ENCODE measurements around the gene NR3C1.

DNA sequence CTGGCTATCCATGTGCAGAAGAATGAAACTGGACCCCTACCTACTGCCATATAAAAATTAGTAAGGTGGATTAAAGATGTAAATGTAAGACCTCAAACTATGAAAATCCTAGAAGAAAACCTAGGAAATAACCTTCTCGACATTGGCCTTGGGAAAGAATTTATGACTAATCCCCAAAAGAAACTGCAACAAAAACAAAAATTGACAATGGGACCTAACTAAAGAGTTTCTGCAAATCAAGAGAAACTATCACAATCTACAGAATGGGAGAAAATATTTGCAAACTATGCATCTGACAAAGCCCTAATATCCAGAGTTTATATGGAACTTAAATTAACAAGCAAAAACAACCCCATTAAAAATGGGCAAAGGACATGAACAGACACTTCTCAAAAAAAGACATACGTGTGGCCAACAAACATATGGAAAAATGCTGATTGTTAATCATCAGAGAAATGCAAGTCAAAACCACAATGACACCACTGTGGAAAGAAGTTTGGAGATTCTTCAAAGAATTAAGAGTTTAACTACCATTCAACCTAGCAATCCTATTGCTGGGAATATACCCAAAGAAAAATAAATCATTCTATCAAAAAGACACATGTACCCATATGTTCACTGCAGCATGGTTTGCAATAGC lies 98.5 kb downstream of the NR3C1 start:
- TF ChIP-seq, protein P1, sequence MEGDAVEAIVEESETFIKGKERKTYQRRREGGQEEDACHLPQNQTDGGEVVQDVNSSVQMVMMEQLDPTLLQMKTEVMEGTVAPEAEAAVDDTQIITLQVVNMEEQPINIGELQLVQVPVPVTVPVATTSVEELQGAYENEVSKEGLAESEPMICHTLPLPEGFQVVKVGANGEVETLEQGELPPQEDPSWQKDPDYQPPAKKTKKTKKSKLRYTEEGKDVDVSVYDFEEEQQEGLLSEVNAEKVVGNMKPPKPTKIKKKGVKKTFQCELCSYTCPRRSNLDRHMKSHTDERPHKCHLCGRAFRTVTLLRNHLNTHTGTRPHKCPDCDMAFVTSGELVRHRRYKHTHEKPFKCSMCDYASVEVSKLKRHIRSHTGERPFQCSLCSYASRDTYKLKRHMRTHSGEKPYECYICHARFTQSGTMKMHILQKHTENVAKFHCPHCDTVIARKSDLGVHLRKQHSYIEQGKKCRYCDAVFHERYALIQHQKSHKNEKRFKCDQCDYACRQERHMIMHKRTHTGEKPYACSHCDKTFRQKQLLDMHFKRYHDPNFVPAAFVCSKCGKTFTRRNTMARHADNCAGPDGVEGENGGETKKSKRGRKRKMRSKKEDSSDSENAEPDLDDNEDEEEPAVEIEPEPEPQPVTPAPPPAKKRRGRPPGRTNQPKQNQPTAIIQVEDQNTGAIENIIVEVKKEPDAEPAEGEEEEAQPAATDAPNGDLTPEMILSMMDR (IDR thresholded peaks at IDR 0.05; ENCODE audit: insufficient read depth, low read length, poor library complexity, severe bottlenecking), result no peak
- TF ChIP-seq EZH2phosphoT487 (conservative IDR thresholded peaks at IDR 0.05; ENCODE audit: low read length), result no peak
